ENCODE results near the gene GGT1. TPM values are rescaled to one million over a fixed set of nuclear protein-coding genes. Genes with fewer than 3 reads are reported as not detected.
"Not testable (repeated sequence)": the region's sequence is repeated elsewhere in the genome, so short reads cannot be mapped to it uniquely, and the experiment has no call there.

Gene GGT1
- total and polyA plus RNA-seq, 12 donors, result 0.97 to 59.8 (median 4.0) TPM

DNA sequence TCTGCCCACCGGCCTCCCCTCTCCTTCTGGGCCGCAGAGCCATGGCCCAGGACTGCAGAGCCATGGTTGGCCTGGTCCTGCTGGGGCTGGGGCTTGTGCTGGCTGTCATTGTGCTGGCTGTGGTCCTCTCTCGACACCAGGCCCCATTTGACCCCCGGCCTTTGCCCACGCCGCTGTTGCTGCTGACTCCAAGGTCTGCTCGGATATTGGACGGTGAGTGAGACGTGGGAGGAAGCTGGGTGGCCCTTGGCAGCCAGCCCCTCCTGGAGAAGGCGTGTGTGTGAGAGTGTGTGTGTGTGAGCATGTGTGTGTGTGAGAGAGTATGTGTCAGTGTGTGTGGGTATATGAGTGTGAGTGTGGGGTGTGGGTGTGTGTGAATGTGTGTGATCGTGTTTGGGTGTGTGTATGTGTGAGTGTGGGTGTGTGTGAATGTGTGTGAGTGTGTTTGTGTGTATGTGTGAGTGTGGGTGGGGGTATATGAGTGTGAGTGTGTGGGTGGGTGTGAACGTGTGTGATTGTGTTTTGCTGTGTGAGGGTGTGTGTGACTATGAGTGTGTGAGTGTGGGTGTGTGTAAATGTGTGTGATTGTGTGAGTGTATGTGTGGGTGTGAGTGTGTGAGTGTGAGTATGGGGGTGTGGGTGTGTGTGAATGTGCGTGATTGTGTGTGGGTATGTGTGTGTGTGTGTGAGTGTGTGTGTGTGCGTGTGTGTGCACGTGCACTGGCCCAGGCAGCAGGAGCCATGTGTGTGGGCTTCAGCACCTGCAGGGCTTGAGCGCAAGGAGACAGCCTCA is 30.4 kb downstream of the GGT1 start:
- H3K27me3 ChIP-seq; H3K9me3 ChIP-seq (replicated peaks in 1 of 3); intact Hi-C loops (cut with DNase I); H3K4me3 ChIP-seq; DNase-seq; H3K36me3 ChIP-seq (replicated peaks in 1 of 2); H3K4me1 ChIP-seq (replicated peaks in 1 of 2): not testable (repeated sequence)
- WGBS, 4 donors, result 55 to 69% (median 60%) methylated on average over 12 to 16 of the region's 16 CpGs
- peak overlapping the region in 1 of 5 donors; percentile 83 for H3K27ac ChIP-seq

DNA sequence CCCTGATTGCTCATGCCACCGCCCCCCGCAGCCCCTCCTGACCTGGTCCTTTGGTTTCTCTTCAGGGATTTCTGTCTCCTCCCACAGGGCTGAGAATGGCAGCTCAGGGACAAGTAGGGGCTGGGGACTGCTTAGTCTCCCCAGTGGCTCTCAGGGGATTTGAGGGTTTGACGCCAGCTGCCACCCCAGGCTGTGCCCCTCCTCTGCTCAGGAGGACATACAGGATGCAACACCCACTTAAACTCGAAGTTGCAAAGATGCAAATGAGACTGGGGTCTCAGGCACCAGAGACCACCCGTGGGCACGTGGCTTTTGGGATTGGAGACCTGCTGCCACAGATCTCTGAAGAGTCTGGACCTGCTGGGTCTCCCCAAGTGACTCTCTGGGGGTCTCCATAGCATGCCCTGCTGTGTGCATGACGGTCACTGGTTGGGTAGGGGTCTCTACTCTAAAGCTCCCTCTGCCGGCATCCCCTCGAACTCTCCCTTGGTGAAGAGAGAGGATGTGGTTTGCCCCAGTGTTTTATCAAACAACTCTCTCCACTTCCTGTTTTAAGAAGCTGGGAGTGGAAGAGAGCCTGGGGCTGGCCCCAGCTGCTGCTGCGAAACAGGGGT is 31.9 kb downstream of the GGT1 start:
- H3K9me3 ChIP-seq (replicated peaks in 1 of 3); H3K27me3 ChIP-seq; H3K36me3 ChIP-seq (replicated peaks in 1 of 2); DNase-seq; intact Hi-C loops (cut with DNase I); H3K4me1 ChIP-seq (replicated peaks in 1 of 2); H3K4me3 ChIP-seq: not testable (repeated sequence)
- WGBS, 4 donors, result 40 to 63% (median 48%) methylated on average over 6 to 9 of the region's 10 CpGs
- peak overlapping the region in 1 of 5 donors; percentile 63 for H3K27ac ChIP-seq

GRCh38 chr22:24636513-24636912 is 33.5 kb downstream of the GGT1 start:
- intact Hi-C loops (cut with DNase I); H3K4me1 ChIP-seq (replicated peaks in 1 of 2); H3K36me3 ChIP-seq (replicated peaks in 1 of 2); H3K27ac ChIP-seq; DNase-seq; H3K9me3 ChIP-seq (replicated peaks in 1 of 3); H3K4me3 ChIP-seq; H3K27me3 ChIP-seq: not testable (repeated sequence)
- 72 to 88% (median 83%) methylated on average over 3 of the region's 3 CpGs for WGBS, 4 donors

DNA sequence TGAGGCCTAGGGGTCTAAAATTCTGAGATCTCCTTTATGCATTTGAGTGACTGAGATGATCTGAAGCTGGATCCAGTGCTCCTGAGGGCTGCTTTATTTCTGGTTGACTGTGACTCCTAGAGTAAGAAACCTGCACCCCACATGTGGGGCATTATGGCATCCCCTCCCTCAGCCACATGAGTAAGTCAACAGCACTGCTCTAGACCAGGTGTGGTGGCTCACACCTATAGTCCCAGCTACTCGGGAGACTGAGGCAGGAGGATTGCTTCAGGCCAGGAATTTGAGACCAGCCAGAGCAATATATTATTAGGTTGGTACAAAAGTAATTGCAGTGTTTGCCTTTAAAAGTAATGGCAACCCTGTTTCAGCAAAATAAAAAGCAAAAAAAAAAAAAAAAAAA is 39.3 kb downstream of the GGT1 start:
- not testable (repeated sequence) for DNase-seq; H3K27ac ChIP-seq; H3K4me3 ChIP-seq; H3K36me3 ChIP-seq (replicated peaks in 1 of 2); H3K27me3 ChIP-seq; H3K9me3 ChIP-seq (replicated peaks in 1 of 3); H3K4me1 ChIP-seq (replicated peaks in 1 of 2)
- 64 to 78% (median 72%) methylated on average over 1 of the region's 1 CpG for WGBS, 4 donors
- intact Hi-C loops (cut with DNase I), result loop anchor here in 1 of 2 donors (10.0 kb wide), 1 partner anchor 112 kb away; no protein-coding TSS in a partner anchor

GRCh38 chr22:24644409-24644808 is 41.4 kb downstream of the GGT1 start:
- H3K4me3 ChIP-seq; H3K9me3 ChIP-seq (replicated peaks in 1 of 3); H3K36me3 ChIP-seq (replicated peaks in 1 of 2); H3K4me1 ChIP-seq (replicated peaks in 1 of 2); DNase-seq; H3K27ac ChIP-seq; H3K27me3 ChIP-seq: not testable (repeated sequence)
- 88 to 91% (median 90%) methylated on average over 2 to 8 of the region's 11 CpGs; no CpG with 5 or more reads in 1 of the 4 donors for WGBS, 4 donors
- intact Hi-C loops (cut with DNase I), result loop anchor here in 1 of 2 donors (10.0 kb wide), 1 partner anchor 110 kb away; no protein-coding TSS in a partner anchor

GRCh38 chr22:24645408-24646399 is 42.7 kb downstream of the GGT1 start:
- H3K27ac ChIP-seq, result peak overlapping the region in 1 of 5 donors; percentile 52
- H3K36me3 ChIP-seq (replicated peaks in 1 of 2); H3K4me1 ChIP-seq (replicated peaks in 1 of 2); H3K27me3 ChIP-seq; H3K9me3 ChIP-seq (replicated peaks in 1 of 3); H3K4me3 ChIP-seq: not testable (repeated sequence)
- peak in 6 of 7 donors; percentile 41 to 72 (median 46) for DNase-seq
- WGBS, 4 donors, result 50 to 72% (median 65%) methylated on average over 4 to 8 of the region's 21 CpGs
- intact Hi-C loops (cut with DNase I), result loop anchor here in 1 of 2 donors (10.0 kb wide), 1 partner anchor 109 kb away; no protein-coding TSS in a partner anchor

DNA sequence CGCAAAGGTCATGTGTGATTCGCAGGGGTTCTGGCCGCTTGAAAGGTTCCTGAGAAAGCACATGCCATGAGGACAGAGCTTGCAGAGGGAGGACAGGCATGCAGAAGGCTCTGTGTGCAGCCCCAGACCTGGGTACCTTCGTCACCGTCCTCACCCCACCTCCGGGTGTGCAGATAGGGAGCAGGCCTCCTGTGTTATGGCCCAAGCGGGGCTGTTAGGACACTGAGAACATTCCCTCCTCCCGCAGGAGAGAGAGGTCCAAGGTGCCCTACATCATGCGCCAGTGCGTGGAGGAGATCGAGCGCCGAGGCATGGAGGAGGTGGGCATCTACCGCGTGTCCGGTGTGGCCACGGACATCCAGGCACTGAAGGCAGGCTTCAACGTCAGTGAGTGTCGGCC is 43.8 kb downstream of the GGT1 start:
- intact Hi-C loops (cut with DNase I), result loop anchor here in 1 of 2 donors (10.0 kb wide), 1 partner anchor 108 kb away; no protein-coding TSS in a partner anchor
- H3K9me3 ChIP-seq (replicated peaks in 1 of 3); H3K27me3 ChIP-seq; H3K4me1 ChIP-seq (replicated peaks in 1 of 2); H3K4me3 ChIP-seq; DNase-seq; H3K27ac ChIP-seq; H3K36me3 ChIP-seq (replicated peaks in 1 of 2): not testable (repeated sequence)
- WGBS, 4 donors, result 92 to 100% (median 95%) methylated on average over 6 to 18 of the region's 19 CpGs

DNA sequence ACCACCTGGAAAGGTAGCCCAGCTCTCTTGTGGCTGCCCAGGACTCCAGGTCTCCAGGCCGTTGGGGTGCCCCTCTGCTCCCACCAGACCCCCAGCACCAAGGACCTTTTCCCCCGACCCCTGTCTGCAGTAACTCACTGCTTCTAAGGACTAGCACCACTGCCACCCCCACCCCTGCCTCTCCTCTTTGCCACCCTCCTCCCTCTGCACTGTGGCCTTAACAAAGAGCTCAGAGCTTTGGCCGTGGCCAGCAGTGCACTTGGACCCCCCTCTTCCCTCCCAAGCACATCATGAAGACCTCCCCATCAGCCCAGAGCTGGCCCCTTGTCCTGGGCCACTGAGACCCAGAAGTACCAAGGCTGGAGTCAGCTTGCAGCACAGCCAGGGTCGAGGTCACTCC is 46.4 kb downstream of the GGT1 start:
- 72 to 82% methylated on average over 1 to 2 of the region's 4 CpGs; no CpG with 5 or more reads in 2 of the 4 donors for WGBS, 4 donors
- H3K4me1 ChIP-seq (replicated peaks in 1 of 2); H3K27me3 ChIP-seq; DNase-seq; H3K9me3 ChIP-seq (replicated peaks in 1 of 3); H3K4me3 ChIP-seq; H3K36me3 ChIP-seq (replicated peaks in 1 of 2); H3K27ac ChIP-seq: not testable (repeated sequence)
- intact Hi-C loops (cut with DNase I), result loop anchor here in 1 of 2 donors (10.0 kb wide), 1 partner anchor 105 kb away; no protein-coding TSS in a partner anchor
